Caki2 (cell line): ENCODE results near the gene ADCY1. TPM values are rescaled to one million over a fixed set of nuclear protein-coding genes. Genes with fewer than 3 reads are reported as not detected.
"Not testable (repeated sequence)": the region's sequence is repeated elsewhere in the genome, so short reads cannot be mapped to it uniquely, and the experiment has no call there.

Experiments
- DNase-seq: peaks from one replicate; pipeline ENCODE4 v3.0.0-alpha.2; 2015; ENCODE audit warnings: low read depth
- in situ Hi-C: cut with HindIII; loops from 2 replicates; pipeline ENCODE4 v1.10.0; 2016; ENCODE audit warnings: low sequenced_read_pairs, low pct_unique_long_range_greater_than_20kb, mixed read lengths
- total RNA-seq: library from RNA; depleted of rRNA; stranded (reverse); fragments of >200 nt; shearing (Covaris generic); gene quantifications from 2 replicates; pipeline ENCODE4 v1.2.3, GENCODE V29; 2014; ENCODE audit warnings: low replicate concordance

Gene ADCY1
- total RNA-seq, 1 experiment from 2014 or later, result not detected

- in situ Hi-C loops, result not testable (repeated sequence)
These were observed 166.4 kb downstream of the ADCY1 start for GRCh38 chr7:45740573-45740972.

DNA sequence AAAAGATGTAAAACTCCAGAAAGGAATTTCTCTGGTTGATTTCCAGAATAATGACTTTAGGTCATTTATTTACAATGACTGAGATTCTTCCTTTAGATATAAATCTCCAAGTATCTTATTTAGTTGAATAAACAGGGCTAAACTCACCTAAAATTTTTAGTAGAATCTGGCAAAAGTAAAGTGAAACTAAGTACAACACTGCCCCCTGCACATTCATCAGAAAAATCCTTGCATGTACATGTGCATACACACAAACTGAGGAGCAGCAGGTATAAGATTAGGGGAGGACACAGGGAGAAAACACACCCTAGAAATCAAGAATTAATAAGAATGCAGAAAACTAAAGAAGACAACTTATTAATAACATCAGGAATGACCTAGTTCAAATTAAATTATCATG lies 174.8 kb downstream of the ADCY1 start:
- in situ Hi-C loops, DNase-seq: not testable (repeated sequence)

More at GRCh38 chr7:45740573-45740972, 166.4 kb downstream of the ADCY1 start:
- not testable (repeated sequence) for DNase-seq

GRCh38 chr7:45751352-45751751 lies 177.2 kb downstream of the ADCY1 start:
- in situ Hi-C loops, DNase-seq: not testable (repeated sequence)

- DNase-seq, in situ Hi-C loops: not testable (repeated sequence)
These were observed 182.2 kb downstream of the ADCY1 start for GRCh38 chr7:45756333-45756732.

GRCh38 chr7:45756757-45757156 lies 182.6 kb downstream of the ADCY1 start:
- DNase-seq, result not testable (repeated sequence)

GRCh38 chr7:45759464-45759863 lies 185.3 kb downstream of the ADCY1 start:
- in situ Hi-C loops, DNase-seq: not testable (repeated sequence)

More at GRCh38 chr7:45756757-45757156, 182.6 kb downstream of the ADCY1 start:
- in situ Hi-C loops, result not testable (repeated sequence)

GRCh38 chr7:45761545-45762205 lies 187.5 kb downstream of the ADCY1 start:
- in situ Hi-C loops, DNase-seq: not testable (repeated sequence)

DNA sequence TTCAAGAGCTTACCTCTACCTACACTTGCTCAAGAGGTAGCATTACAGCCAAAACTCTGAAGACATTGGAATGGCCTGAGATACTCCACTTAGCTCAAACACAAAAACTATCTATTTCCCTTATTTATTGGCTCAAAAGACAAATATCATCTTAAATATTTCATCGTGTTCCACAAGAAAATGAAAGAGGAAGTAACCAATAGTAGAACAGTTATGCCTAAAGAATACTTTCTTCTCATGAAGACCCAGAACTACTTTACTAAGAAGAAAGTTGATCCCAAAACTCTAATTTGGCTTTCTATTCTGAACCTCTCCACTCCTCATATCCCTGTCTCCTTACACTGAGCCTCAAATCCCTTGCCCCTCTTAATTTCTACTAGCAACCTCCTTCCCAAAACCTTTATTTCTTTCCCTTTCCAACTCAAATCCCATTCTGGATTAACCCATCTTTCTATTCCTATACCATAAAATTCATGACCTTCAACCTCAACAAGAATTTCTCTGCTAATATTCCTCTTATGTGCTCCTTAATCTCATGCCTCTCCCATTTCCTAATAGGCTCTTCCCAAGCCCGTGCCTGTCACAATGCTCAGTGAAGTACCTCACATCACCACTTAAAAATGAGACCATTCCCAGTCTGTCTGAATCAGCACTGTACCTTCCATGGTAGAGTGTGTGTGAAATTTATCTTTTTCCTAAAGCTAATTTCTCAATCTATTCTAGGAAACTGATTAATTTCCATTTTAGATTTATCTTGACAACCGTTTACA lies 188.2 kb downstream of the ADCY1 start:
- DNase-seq, in situ Hi-C loops: not testable (repeated sequence)

GRCh38 chr7:45768516-45769394 lies 194.6 kb downstream of the ADCY1 start:
- in situ Hi-C loops, result not testable (repeated sequence)
- peak; percentile 97 for DNase-seq

- in situ Hi-C loops, DNase-seq: not testable (repeated sequence)
These were observed 195.5 kb downstream of the ADCY1 start for GRCh38 chr7:45769626-45770025.
